AG04449 (cell line): ENCODE measurements around the gene ANKAR.

ENCODE experiments used
- CTCF ChIA-PET: fragments of 350-600 bp; formaldehyde crosslinking; extraction: SDS; loops from one replicate; lab custom pipeline; 2021; ENCODE audit warnings: antibody characterized with exemption; lab: Yijun Ruan, JAX
- POLR2A ChIA-PET: fragments of 400-600, 350-600 bp; formaldehyde crosslinking; extraction: SDS; loops from one replicate; lab custom pipeline; 2020; ENCODE audit warnings: antibody characterized with exemption, inconsistent platforms; lab: Yijun Ruan, JAX
- DNase-seq: peaks from one replicate; pipeline ENCODE4 v3.0.0-alpha.2; 2010; ENCODE audit warnings: low read depth, low spot score
- H3K4me3 ChIP-seq: 2 replicates; pipeline ENCODE4 v1.5.1; 2011; ENCODE audit warnings: low read depth, mild to moderate bottlenecking, control low read depth, low read length
- TF ChIP-seq, protein P1 (sequence below): IDR thresholded peaks from one replicate; pipeline ENCODE4 v1.5.1; 2011; ENCODE audit warnings: mild to moderate bottlenecking, moderate library complexity, low read length, control low read depth, inconsistent platforms; ENCODE audit not compliant: insufficient read depth; ENCODE audit errors: missing control alignments

Gene ANKAR

GRCh38 chr2:189657867-189658266 is 16.6 kb upstream of the ANKAR start:
- TF ChIP-seq, protein P1, sequence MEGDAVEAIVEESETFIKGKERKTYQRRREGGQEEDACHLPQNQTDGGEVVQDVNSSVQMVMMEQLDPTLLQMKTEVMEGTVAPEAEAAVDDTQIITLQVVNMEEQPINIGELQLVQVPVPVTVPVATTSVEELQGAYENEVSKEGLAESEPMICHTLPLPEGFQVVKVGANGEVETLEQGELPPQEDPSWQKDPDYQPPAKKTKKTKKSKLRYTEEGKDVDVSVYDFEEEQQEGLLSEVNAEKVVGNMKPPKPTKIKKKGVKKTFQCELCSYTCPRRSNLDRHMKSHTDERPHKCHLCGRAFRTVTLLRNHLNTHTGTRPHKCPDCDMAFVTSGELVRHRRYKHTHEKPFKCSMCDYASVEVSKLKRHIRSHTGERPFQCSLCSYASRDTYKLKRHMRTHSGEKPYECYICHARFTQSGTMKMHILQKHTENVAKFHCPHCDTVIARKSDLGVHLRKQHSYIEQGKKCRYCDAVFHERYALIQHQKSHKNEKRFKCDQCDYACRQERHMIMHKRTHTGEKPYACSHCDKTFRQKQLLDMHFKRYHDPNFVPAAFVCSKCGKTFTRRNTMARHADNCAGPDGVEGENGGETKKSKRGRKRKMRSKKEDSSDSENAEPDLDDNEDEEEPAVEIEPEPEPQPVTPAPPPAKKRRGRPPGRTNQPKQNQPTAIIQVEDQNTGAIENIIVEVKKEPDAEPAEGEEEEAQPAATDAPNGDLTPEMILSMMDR, result no peak
- peak; percentile 17 for DNase-seq
- H3K4me3 ChIP-seq, result no peak overlapping the region
- ChIA-PET CTCF (interaction anchor here (2.1 to 9.9 kb wide), 6 partner anchors 9 to 414 kb away, joined by 7 to 186 read pairs (median 87); partner anchors contain the start of genes ANKAR and OSGEPL1), POLR2A (no interaction called here)

DNA sequence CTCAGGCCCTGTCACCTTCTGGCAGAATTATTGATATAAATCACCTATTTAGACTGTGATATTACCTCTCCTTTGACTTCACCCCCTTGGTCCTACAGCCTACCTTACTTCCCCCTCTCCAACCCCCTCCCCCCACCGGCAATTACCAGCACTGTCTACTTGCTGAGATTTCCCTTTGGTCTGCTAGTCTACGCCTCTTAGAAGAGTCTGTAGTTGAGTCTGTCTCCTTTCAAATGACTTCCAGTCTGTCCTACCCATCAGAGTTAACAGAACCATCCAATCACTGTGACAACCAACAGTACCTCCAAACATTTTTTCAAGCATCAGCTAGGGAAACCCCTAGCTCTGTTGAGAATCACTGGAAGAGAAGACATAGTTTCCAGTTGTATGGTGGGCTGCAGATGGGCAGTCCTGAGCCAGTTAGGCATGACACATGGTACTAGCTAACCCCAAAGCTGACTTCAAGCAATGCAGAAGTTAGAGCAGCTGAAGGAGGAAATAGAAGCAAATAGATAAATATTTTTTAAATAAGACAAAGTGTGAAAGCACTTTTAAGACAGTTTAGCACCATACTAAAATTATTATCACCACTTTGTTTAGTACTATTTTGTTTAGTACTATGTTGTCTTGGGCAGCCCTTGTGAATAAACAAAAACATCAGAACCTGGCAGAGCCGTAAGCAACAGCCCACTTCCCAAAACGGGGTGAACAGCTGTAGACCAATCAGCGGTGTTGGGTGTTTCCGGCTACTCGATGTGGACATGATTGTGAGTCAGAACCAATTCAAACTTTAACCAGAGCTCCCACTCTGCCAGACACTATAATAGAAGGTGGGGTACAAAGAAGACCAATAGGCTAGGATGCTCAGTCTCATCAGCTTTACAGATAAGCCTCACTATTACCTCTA is 15.9 kb upstream of the ANKAR start:
- ChIA-PET CTCF (interaction anchor here (0.5 to 9.9 kb wide), 14 partner anchors 9 to 462 kb away, joined by 3 to 186 read pairs (median 8); partner anchors contain the start of genes ANKAR and OSGEPL1), POLR2A (no interaction called here)
- DNase-seq, result no peak
- TF ChIP-seq, protein P1, result no peak
- no peak overlapping the region for H3K4me3 ChIP-seq

- ChIA-PET CTCF (interaction anchor here (0.6 to 9.9 kb wide), 17 partner anchors 11 to 412 kb away, joined by 3 to 186 read pairs (median 7); partner anchors contain the start of genes ANKAR and OSGEPL1), POLR2A (no interaction called here)
- DNase-seq, result no peak
- no peak overlapping the region for H3K4me3 ChIP-seq
- TF ChIP-seq, protein P1, result no peak
These were observed 14.7 kb upstream of the ANKAR start for GRCh38 chr2:189659734-189660133.

DNA sequence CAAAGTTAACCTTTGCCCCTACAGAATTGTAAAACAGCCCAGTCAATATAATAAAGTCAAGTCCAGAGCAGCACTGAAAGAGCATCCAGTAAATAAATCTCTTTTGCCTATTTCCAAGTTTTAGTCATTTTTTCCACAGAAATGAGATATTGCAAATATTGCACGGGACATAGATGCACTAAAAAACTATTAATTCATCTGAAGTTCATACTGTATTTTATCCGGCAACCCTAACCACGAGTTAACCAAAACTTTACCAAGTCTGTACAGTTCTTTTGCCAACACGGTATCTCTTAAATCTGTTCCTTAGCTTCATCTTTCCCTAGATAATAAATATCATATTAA is 13.7 kb upstream of the ANKAR start:
- ChIA-PET POLR2A (interaction anchor here (0.7 to 1.1 kb wide), 3 partner anchors 11 to 102 kb away, joined by 3 to 5 read pairs (median 5); partner anchors contain the start of gene OSGEPL1), CTCF (interaction anchor here (0.6 to 9.9 kb wide), 53 partner anchors 12 to 872 kb away, joined by 3 to 186 read pairs (median 4); partner anchors contain the start of genes ANKAR and OSGEPL1)
- TF ChIP-seq, protein P1, result no peak
- no peak for DNase-seq
- no peak overlapping the region for H3K4me3 ChIP-seq

DNA sequence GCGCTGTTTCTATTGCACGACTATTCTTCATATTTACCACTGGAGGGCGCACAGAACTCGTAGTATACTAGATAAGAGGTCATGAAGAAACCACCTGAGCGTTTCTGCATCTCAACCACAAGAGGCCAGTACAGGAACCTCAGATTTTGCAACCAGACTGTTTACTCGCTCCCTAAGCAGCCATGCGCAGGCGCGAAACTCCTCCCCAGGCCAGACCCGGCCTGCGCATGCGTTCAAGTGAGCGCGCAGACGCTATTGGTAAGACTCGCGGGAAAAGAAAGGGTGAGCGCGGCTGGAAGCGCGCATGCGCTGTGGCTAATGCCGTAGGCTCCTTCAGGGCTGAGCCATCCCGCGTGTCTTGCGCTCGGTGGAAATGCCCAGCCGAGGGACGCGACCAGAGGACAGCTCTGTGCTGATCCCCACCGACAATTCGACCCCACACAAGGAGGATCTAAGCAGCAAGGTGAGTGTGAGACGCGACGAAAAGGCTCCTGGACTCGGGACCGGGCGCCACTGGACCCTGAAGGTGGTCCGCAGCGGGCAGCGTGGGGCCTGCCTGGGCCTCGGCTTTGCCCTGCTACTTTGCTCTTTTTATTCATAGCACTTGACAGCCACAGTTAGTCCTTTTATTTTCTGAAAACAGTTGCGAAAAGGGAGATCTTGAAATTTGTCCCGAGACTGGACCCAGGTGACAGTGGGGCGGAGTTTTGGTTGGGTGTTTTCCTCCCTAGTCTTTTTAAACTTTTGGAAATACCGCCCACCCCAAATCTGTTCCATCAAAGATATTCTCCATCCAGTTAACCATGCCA is 13.1 kb upstream of the ANKAR start, which contains the start of gene ASNSD1:
Gene ASNSD1 (plus strand): TSS at position 312 of the 809 bp plus-strand sequence. CDS start 4,674 bp downstream, outside the sequence.
- ChIA-PET POLR2A (interaction anchor here (0.7 to 1.5 kb wide), 4 partner anchors 10 to 101 kb away, joined by 3 to 5 read pairs (median 4); partner anchors contain the start of gene OSGEPL1), CTCF (interaction anchor here (0.6 to 9.9 kb wide), 54 partner anchors 12 to 871 kb away, joined by 3 to 186 read pairs (median 4); partner anchors contain the start of genes ANKAR and OSGEPL1)
- TF ChIP-seq, protein P1, result peak; percentile 74
- peak within 1 kb of the TSS; percentile 100 for H3K4me3 ChIP-seq
- DNase-seq, result peak; percentile 99
